Activated CD4-positive, alpha-beta T cell treated with anti-CD3 and anti-CD28 coated beads for 36 hours (primary cell): Measurements from ENCODE around the gene NKTR. TPM values are rescaled to one million over a fixed set of nuclear protein-coding genes. Genes with fewer than 3 reads are reported as not detected.

Source experiments
- ATAC-seq: fragments of 200-7000 bp; cut with Tn5 transposase; one replicate; pipeline ENCODE4 v1.10.0; 2021; ENCODE audit warnings: mild to moderate bottlenecking, moderate library complexity
- CTCF ChIA-PET: fragments of 350-600 bp; sonication (Branson Sonifier 250); formaldehyde crosslinking; loops from one replicate; lab custom pipeline; 2021; ENCODE audit warnings: antibody characterized with exemption; lab: Charles Lee
- POLR2A ChIA-PET: fragments of 350-600 bp; sonication (Branson Sonifier 250); formaldehyde crosslinking; loops from one replicate; lab custom pipeline; 2021; ENCODE audit warnings: antibody characterized with exemption, inconsistent platforms; lab: Charles Lee
- DNase-seq: peaks from one replicate; pipeline ENCODE4 v3.0.0-alpha.2; 2020
- H3K27ac Mint-ChIP-seq: one replicate; pipeline ENCODE4 v1.8.0; 2021; ENCODE audit warnings: mixed read lengths
- H3K27me3 Mint-ChIP-seq: one replicate; pipeline ENCODE4 v1.8.0; 2021; ENCODE audit warnings: mixed read lengths
- H3K36me3 Mint-ChIP-seq: one replicate; pipeline ENCODE4 v1.8.0; 2021; ENCODE audit warnings: low read depth, mixed read lengths
- H3K4me1 Mint-ChIP-seq: one replicate; pipeline ENCODE4 v1.8.0; 2021; ENCODE audit warnings: mixed read lengths
- H3K4me3 Mint-ChIP-seq: one replicate; pipeline ENCODE4 v1.8.0; 2021; ENCODE audit warnings: mild to moderate bottlenecking, moderate library complexity, mixed read lengths
- H3K9me3 Mint-ChIP-seq: one replicate; pipeline ENCODE4 v1.8.0; 2021; ENCODE audit warnings: low read depth, mixed read lengths
- intact Hi-C, 2 experiments: fragments of 100-400 bp; cut with DNase I in 1 of 2; cut with micrococcal nuclease in 1 of 2; formaldehyde crosslinking; loops; one replicate each; pipeline versions ENCODE4 v1.14.2 to v1.15.1; 2022 to 2024; cut with DNase I, micrococcal nuclease
- total RNA-seq, 2 experiments: library from RNA; stranded (reverse); gene quantifications; one replicate each; pipeline ENCODE4 v1.2.3, GENCODE V29; 2021

Gene NKTR
- total RNA-seq, 2 experiments from 2014 or later, result 50.8 to 59.2 TPM

DNA sequence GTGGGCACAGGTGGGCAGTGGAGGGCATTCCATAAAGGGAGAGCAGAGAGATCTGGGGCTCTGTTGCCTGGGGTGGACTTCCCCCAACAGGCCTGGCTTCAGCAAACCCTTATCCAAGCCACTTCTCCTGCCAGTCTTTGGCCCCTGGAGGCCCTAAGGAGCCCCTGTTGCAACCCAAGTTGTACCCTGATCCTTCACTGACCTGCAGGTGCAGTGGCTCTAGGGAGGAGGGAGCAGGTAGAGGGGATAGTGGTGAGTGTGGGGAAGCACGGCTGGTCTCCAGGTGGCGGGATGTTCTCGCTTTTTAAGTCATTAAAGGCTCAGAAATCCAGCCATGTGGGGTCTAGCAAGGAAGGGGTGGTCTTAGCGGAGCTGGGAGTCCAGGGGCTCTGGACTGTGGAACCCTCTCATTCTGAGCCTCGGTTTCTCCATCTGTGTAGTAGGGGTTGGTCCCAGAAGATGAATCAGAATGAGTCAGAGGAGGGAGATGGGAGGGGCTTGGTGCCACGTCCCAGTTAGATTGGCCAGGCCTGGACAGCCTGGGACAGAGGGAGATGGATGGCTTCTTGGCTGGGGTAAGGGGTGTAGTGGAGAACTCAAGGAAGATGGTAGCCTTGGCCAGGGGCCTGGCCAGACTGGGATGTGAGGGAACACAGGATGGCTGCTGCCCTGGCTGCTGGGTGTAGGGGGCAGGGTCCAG lies 55.6 kb downstream of the NKTR start:
- ATAC-seq (no peak), DNase-seq (no peak)
- POLR2A ChIA-PET, result no interaction called here
- Mint-ChIP-seq H3K4me1 (peaks cover 7% of the 10 kb centered on the region), H3K4me3 (no peak overlapping the region), H3K27me3 (peaks cover 2% of the 10 kb centered on the region), H3K9me3 (no peaks in the 10 kb centered on the region), H3K36me3 (no peaks in the 10 kb centered on the region), H3K27ac (no peak overlapping the region)
- CTCF ChIA-PET, result no interaction called here
- intact Hi-C loops, result loop anchor here in 1 of 2 experiments (10.0 kb wide), 1 partner anchor 89 kb away; no protein-coding TSS in a partner anchor

DNA sequence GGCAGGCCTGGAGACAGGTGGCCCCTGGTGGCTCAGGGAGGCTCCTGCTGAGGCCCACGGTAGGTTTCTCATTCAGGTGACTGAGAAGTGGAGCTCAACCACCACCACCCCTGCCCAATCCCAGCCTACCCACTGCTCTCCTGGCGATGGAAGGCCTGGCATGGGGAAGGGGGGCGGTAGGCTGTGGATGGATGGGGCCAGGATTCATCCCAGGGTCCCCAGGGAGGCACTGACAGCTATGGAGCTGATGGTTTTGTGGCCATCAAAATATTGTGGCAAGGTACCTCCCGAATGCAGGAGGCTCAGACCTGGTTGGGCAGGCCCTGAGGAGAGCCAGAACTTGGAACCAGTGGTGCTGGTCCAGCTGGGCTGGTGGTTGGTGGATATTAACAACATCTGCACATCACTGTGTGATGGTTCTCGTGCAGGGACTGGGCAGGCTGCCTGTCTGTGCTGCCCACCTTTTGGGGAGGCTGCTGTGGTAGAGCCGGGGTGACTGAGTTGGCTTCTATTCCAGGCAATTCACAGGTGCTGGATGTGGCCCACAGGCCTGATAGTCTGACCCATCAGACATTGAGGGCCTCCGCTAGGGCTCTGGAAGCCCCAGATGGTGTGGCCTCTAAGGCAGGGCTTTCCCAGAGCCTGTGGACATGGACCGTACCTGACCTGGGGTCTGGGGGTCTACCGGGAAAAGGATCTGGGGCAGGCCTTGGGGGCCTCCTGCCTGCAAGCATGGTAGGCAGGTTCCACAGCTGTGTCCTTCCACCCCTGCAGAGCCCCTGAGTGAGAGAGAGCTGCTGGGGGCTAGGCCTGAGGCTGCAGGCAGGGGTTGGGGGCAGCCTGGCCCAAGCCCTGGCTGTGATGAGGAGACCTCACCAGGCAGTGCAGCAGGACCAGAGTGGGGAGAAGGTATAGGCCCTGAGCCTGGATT lies 56.5 kb downstream of the NKTR start:
- DNase-seq (no peak), ATAC-seq (no peak)
- CTCF ChIA-PET, result no interaction called here
- POLR2A ChIA-PET, result no interaction called here
- intact Hi-C loops, result loop anchor here in 1 of 2 experiments (10.0 kb wide), 1 partner anchor 88 kb away; no protein-coding TSS in a partner anchor
- Mint-ChIP-seq H3K27me3 (peaks cover 2% of the 10 kb centered on the region), H3K4me1 (peaks cover 7% of the 10 kb centered on the region), H3K27ac (no peak overlapping the region), H3K4me3 (no peak overlapping the region), H3K9me3 (no peaks in the 10 kb centered on the region), H3K36me3 (no peaks in the 10 kb centered on the region)

DNA sequence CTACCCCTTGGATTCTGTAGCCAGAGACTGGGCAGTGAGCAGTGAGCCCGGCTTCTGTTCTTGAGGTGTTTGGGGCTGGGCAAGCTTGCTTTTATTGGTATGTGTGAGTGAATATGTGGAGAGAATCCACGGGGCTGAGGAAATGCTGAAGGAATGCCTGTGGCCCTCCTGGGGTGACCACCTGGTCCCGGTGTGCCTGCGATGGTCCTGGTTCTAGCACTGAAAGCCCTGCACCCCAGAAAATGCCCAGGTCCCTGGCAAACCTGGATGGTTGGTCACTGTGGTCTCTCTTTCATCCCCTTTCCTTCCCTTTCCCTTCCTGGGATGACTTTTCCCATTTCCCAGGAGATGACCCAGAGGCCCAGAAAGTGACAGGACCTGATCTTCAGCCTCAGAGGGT lies 57.2 kb downstream of the NKTR start:
- ChIA-PET CTCF (no interaction called here), POLR2A (no interaction called here)
- ATAC-seq, result no peak
- H3K4me3 Mint-ChIP-seq, result no peak overlapping the region
- peaks cover 7% of the 10 kb centered on the region for H3K4me1 Mint-ChIP-seq
- intact Hi-C loops, result loop anchor here in 1 of 2 experiments (10.0 kb wide), 1 partner anchor 87 kb away; no protein-coding TSS in a partner anchor
- H3K36me3 Mint-ChIP-seq, result no peaks in the 10 kb centered on the region
- H3K27ac Mint-ChIP-seq, result no peak overlapping the region
- H3K9me3 Mint-ChIP-seq, result no peaks in the 10 kb centered on the region
- H3K27me3 Mint-ChIP-seq, result peaks cover 2% of the 10 kb centered on the region
- DNase-seq, result no peak

DNA sequence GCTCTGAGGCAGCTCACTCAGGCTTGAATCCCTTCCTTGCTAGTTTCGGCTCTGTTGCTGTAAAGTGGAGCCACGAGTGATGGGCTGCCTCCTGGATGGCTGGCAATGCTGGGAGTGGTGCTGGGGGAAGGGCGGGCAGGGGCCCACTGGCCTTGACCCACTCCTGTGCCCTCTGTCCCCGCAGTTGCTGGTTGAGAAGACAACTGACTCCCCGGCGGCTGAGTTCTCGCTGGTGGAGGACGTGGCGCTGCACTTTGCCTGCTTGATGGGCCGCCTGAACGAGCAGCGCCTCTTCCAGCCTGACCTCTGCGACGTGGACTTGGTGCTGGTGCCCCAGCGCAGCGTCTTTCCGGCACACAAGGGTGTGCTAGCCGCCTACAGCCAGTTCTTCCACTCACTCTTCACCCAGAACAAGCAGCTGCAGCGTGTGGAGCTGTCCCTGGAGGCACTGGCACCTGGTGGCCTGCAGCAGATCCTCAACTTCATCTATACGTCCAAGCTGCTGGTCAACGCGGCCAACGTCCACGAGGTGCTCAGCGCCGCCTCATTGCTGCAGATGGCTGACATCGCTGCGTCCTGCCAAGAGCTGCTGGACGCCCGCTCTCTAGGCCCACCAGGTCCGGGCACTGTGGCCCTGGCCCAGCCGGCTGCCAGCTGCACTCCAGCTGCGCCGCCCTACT lies 57.7 kb downstream of the NKTR start:
- DNase-seq (no peak), ATAC-seq (no peak)
- intact Hi-C loops, result loop anchor here in 1 of 2 experiments (10.0 kb wide), 1 partner anchor 87 kb away; no protein-coding TSS in a partner anchor
- H3K4me3 Mint-ChIP-seq, result no peak overlapping the region
- H3K4me1 Mint-ChIP-seq, result peaks cover 5% of the 10 kb centered on the region
- ChIA-PET POLR2A (no interaction called here), CTCF (no interaction called here)
- H3K27ac Mint-ChIP-seq, result no peak overlapping the region
- H3K9me3 Mint-ChIP-seq, result no peaks in the 10 kb centered on the region
- H3K36me3 Mint-ChIP-seq, result no peaks in the 10 kb centered on the region
- H3K27me3 Mint-ChIP-seq, result peaks cover 2% of the 10 kb centered on the region

DNA sequence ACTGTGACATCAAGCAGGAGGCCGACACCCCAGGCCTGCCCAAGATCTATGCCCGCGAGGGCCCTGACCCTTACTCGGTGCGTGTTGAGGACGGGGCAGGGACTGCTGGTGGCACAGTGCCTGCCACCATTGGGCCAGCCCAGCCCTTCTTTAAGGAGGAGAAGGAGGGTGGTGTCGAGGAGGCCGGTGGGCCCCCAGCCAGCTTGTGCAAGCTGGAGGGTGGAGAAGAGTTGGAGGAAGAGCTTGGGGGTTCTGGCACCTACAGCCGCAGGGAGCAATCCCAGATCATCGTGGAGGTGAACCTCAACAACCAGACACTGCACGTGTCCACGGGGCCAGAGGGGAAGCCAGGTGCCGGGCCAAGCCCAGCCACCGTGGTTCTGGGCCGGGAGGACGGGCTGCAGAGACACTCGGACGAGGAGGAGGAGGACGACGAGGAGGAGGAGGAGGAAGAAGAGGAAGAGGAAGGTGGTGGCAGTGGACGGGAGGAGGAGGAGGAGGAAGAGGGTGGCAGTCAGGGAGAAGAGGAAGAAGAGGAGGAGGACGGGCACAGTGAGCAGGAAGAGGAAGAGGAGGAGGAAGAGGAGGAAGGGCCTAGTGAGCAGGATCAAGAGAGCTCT lies 58.4 kb downstream of the NKTR start:
- Mint-ChIP-seq H3K27me3 (no peaks in the 10 kb centered on the region), H3K9me3 (no peaks in the 10 kb centered on the region), H3K4me1 (peaks cover 1% of the 10 kb centered on the region), H3K36me3 (no peaks in the 10 kb centered on the region), H3K27ac (no peak overlapping the region), H3K4me3 (no peak overlapping the region)
- ChIA-PET POLR2A (no interaction called here), CTCF (no interaction called here)
- ATAC-seq (no peak), DNase-seq (no peak)
- intact Hi-C loops, result loop anchor here in 1 of 2 experiments (10.0 kb wide), 1 partner anchor 86 kb away; no protein-coding TSS in a partner anchor

- ChIA-PET CTCF (no interaction called here), POLR2A (no interaction called here)
- H3K27me3 Mint-ChIP-seq, result no peaks in the 10 kb centered on the region
- ATAC-seq (no peak), DNase-seq (no peak)
- intact Hi-C loops, result loop anchor here in 1 of 2 experiments (10.0 kb wide), 1 partner anchor 85 kb away; no protein-coding TSS in a partner anchor
- H3K36me3 Mint-ChIP-seq, result no peaks in the 10 kb centered on the region
- no peaks in the 10 kb centered on the region for H3K4me1 Mint-ChIP-seq
- H3K27ac Mint-ChIP-seq, result no peak overlapping the region
- no peak overlapping the region for H3K4me3 Mint-ChIP-seq
- H3K9me3 Mint-ChIP-seq, result no peaks in the 10 kb centered on the region
Observed at GRCh38 chr3:42659451-42660130, 59.1 kb downstream of the NKTR start.

DNA sequence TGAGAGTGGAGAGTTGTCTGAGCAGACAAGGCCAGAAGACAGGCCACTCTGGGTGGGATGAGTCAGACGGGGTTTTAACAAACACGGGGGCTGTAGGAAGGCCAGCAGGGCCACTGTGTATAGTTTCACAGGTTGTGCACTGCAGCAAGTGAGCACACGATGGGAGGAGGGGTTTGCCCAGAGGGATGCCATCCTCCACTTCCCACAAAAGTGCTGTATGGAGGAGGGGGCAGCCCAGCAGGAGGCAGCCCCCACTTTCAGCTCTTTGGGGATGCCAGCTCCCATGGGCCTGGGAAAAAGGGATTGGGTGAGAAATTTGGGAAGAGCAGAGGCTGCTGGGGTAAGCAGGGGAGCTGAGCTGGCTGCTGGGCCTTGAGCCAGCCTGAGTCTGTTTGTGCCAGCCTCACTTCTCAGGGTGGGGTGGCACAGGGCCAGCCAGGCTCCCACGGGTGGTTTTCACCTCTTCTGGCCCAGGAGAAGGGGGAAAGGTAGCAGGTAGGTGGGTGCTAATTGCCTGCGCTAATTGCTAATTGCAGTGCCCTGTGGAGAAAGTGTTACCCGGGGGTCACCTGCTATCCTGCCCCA lies 59.7 kb downstream of the NKTR start:
- DNase-seq, result no peak
- H3K9me3 Mint-ChIP-seq, result no peaks in the 10 kb centered on the region
- no peaks in the 10 kb centered on the region for H3K4me1 Mint-ChIP-seq
- intact Hi-C loops, result no loop called here
- H3K27ac Mint-ChIP-seq, result no peak overlapping the region
- POLR2A ChIA-PET, result no interaction called here
- H3K36me3 Mint-ChIP-seq, result no peaks in the 10 kb centered on the region
- H3K4me3 Mint-ChIP-seq, result no peak overlapping the region
- CTCF ChIA-PET, result interaction anchor here (0.5 to 0.7 kb wide), 2 partner anchors 10 to 57 kb away, joined by 3 read pairs; no protein-coding TSS in a partner anchor
- ATAC-seq, result no peak
- no peaks in the 10 kb centered on the region for H3K27me3 Mint-ChIP-seq

GRCh38 chr3:42660898-42661297 lies 60.4 kb downstream of the NKTR start:
- CTCF ChIA-PET, result interaction anchor here (0.7 to 1.1 kb wide), 4 partner anchors 9 to 119 kb away, joined by 3 to 4 read pairs (median 4); no protein-coding TSS in a partner anchor
- no peaks in the 10 kb centered on the region for H3K36me3 Mint-ChIP-seq
- H3K4me1 Mint-ChIP-seq, result no peaks in the 10 kb centered on the region
- POLR2A ChIA-PET, result no interaction called here
- intact Hi-C loops, result no loop called here
- no peaks in the 10 kb centered on the region for H3K27me3 Mint-ChIP-seq
- no peak overlapping the region for H3K4me3 Mint-ChIP-seq
- ATAC-seq (peak; percentile 66), DNase-seq (peak; percentile 39)
- H3K9me3 Mint-ChIP-seq, result no peaks in the 10 kb centered on the region
- H3K27ac Mint-ChIP-seq, result no peak overlapping the region

- POLR2A ChIA-PET, result no interaction called here
Observed at GRCh38 chr3:42661593-42662022, 61.1 kb downstream of the NKTR start.

More at GRCh38 chr3:42661593-42662022, 61.1 kb downstream of the NKTR start:
- no peak overlapping the region for H3K4me3 Mint-ChIP-seq
- no peak for ATAC-seq
- H3K27ac Mint-ChIP-seq, result no peak overlapping the region
- H3K9me3 Mint-ChIP-seq, result no peaks in the 10 kb centered on the region
- no peaks in the 10 kb centered on the region for H3K4me1 Mint-ChIP-seq
- H3K27me3 Mint-ChIP-seq, result no peaks in the 10 kb centered on the region
- intact Hi-C loops, result no loop called here
- DNase-seq, result no peak
- CTCF ChIA-PET, result interaction anchor here (0.9 to 1.2 kb wide), 4 partner anchors 10 to 118 kb away, joined by 3 to 4 read pairs (median 4); no protein-coding TSS in a partner anchor
- H3K36me3 Mint-ChIP-seq, result no peaks in the 10 kb centered on the region
